Kidney epithelial cell (primary cell): ENCODE measurements around the gene SH2D5. TPM values are rescaled to one million over a fixed set of nuclear protein-coding genes. Genes with fewer than 3 reads are reported as not detected.
"Not testable (repeated sequence)": the region's sequence is repeated elsewhere in the genome, so short reads cannot be mapped to it uniquely, and the experiment has no call there.

Source experiments
- DNase-seq: peaks from one replicate; pipeline ENCODE4 v3.0.0-alpha.2; 2010; ENCODE audit warnings: low read depth
- H3K27me3 ChIP-seq: 2 replicates; pipeline ENCODE4 v1.6.0; 2011; ENCODE audit warnings: low read length; ENCODE audit not compliant: control insufficient read depth, insufficient read depth
- H3K36me3 ChIP-seq: 2 replicates; pipeline ENCODE4 v1.5.1; 2011; ENCODE audit warnings: low read length; ENCODE audit not compliant: control insufficient read depth, insufficient read depth
- H3K4me3 ChIP-seq: 2 replicates; pipeline ENCODE4 v1.5.1; 2011; ENCODE audit warnings: low read depth, mild to moderate bottlenecking, control low read depth, low read length
- CTCF ChIP-seq: IDR thresholded peaks from 2 replicates; pipeline ENCODE4 v1.5.1; 2011; ENCODE audit warnings: mild to moderate bottlenecking, moderate library complexity, low read length, control low read depth, inconsistent platforms; ENCODE audit not compliant: insufficient read depth, poor library complexity, severe bottlenecking
- total RNA-seq: library from RNA; depleted of rRNA; stranded (reverse); fragments of >200 nt; gene quantifications from 2 replicates; pipeline ENCODE4 v1.2.3, GENCODE V29; 2015

The SH2D5 gene
- total RNA-seq, 1 donor from 2014 or later, result 11.7 TPM

GRCh38 chr1:20719261-20719660, 13.2 kb downstream of the SH2D5 start:
- no peaks in the 10 kb centered on the region for H3K27me3 ChIP-seq
- H3K36me3 ChIP-seq, result no peaks in the 10 kb centered on the region

GRCh38 chr1:20718343-20718882, 14.1 kb downstream of the SH2D5 start:
- not testable (repeated sequence) for DNase-seq, H3K27me3 ChIP-seq, H3K36me3 ChIP-seq
- H3K4me3 ChIP-seq, result peak overlapping the region; percentile 46

More at GRCh38 chr1:20719261-20719660, 13.2 kb downstream of the SH2D5 start:
- TF ChIP-seq CTCF, result no peak
- no peak for DNase-seq
- H3K4me3 ChIP-seq, result no peak overlapping the region

DNA sequence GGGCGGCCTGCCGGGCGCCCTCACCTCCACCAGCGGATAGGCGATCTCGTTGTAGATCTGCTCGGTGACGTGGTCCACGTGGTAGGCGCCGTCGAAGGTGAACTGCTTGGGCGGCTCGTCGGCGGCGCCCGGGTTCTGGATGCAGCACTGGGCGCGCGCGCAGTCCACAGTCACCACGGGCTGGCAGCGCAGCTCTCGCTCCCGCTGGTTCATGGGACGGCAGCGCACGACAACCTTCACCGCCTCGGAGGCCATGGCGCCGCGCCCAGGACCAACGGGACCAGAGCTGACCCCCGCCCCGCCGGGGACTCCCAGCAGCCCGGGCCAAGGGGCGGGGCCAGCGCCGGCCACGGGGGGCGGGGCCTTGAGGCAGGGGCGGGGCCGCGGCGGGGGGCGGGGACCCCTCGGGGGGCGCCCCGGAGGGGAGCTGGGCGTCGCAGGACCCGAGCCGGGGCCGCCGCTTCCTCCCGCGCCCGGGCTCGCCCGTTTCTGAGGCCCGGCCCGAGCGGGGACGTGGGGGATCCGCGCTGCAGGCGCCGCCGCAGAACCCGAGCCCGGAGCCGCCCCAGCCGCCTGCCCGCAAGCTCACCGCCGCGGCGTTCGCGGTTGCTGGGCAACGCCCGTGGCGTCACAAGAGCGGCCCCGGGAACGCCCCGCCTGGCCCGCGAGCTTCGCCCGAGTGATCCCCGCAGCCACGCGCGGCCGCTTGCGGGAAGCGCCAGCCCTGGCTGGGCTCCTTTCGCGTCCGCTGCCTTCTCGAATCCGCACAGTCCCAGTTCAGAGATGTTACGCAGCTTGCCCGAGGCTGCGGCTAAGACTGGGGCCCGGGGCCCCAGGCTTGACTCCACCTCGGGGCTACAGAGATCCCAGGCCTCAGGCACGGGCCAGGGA, 14.8 kb downstream of the SH2D5 start, which contains the start of gene KIF17:
Gene KIF17 (minus strand): TSS at position 556 of the 891 bp plus-strand sequence. CDS start 301 bp downstream, at position 255.
- Histone ChIP-seq H3K27me3 (no peaks in the 10 kb centered on the region), H3K36me3 (no peaks in the 10 kb centered on the region), H3K4me3 (peak within 1 kb of the TSS; percentile 46)
- peak; percentile 38 for DNase-seq
- TF ChIP-seq CTCF, result no peak

- DNase-seq, result no peak
- no peak for TF ChIP-seq CTCF
- Histone ChIP-seq H3K27me3 (no peaks in the 10 kb centered on the region), H3K4me3 (no peak overlapping the region), H3K36me3 (no peaks in the 10 kb centered on the region)
These were observed 16.3 kb downstream of the SH2D5 start for GRCh38 chr1:20716232-20716631.

- TF ChIP-seq CTCF, result no peak
These were observed 17.1 kb downstream of the SH2D5 start for GRCh38 chr1:20715406-20715805.

GRCh38 chr1:20713440-20713839, 19.1 kb downstream of the SH2D5 start:
- H3K4me3 ChIP-seq, result no peak overlapping the region
- H3K27me3 ChIP-seq, result no peaks in the 10 kb centered on the region
- no peaks in the 10 kb centered on the region for H3K36me3 ChIP-seq
- no peak for TF ChIP-seq CTCF
- DNase-seq, result no peak

More at GRCh38 chr1:20715406-20715805, 17.1 kb downstream of the SH2D5 start:
- DNase-seq, result no peak
- H3K4me3 ChIP-seq, result no peak overlapping the region
- H3K36me3 ChIP-seq, result no peaks in the 10 kb centered on the region
- H3K27me3 ChIP-seq, result no peaks in the 10 kb centered on the region
